ENCODE results near the gene KMT2E. TPM values are rescaled to one million over a fixed set of nuclear protein-coding genes. Genes with fewer than 3 reads are reported as not detected.
A peak's percentile ranks its signal among the peaks of the same experiment; 100 is the strongest.
"Not testable (repeated sequence)": the region's sequence is repeated elsewhere in the genome, so short reads cannot be mapped to it uniquely, and the experiment has no call there.

Gene KMT2E
- total RNA-seq, 1 donor from 2014 or later: 43.0 TPM

DNA sequence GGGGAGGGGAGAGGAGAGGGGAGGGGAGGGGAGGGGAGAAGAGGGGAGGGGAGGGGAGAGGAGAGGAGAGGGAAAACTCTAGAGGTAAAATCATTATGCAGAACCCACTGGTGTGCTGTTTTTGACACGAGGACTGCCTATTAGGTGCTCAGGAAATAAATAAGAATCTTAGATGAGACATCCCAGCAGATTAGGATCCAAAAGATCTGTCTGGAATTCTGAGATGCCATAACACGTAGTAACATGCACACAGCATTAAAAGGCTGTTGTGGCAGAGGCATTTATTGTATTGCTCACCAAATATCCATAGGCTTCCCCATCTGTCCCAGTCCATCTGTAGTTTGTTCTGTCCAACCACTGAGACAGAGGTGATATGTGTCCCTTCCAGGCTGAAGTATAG is 40.8 kb upstream of the KMT2E start:
- no peaks in the 10 kb centered on the region for H3K27me3 ChIP-seq
- H3K9me3 ChIP-seq: no peaks in the 10 kb centered on the region
- intact Hi-C loops (cut with DNase I): no loop called here
- DNase-seq (ENCODE audit: low spot score in 2 of 2): no peak
- H3K4me1 ChIP-seq: peaks cover 8 to 68% of the 10 kb centered on the region in 2 donors
- H3K4me3 ChIP-seq: no peak overlapping the region
- peak overlapping the region; percentile 73 to 78 for H3K27ac ChIP-seq
- no peaks in the 10 kb centered on the region for H3K36me3 ChIP-seq
- TF ChIP-seq, protein P1, sequence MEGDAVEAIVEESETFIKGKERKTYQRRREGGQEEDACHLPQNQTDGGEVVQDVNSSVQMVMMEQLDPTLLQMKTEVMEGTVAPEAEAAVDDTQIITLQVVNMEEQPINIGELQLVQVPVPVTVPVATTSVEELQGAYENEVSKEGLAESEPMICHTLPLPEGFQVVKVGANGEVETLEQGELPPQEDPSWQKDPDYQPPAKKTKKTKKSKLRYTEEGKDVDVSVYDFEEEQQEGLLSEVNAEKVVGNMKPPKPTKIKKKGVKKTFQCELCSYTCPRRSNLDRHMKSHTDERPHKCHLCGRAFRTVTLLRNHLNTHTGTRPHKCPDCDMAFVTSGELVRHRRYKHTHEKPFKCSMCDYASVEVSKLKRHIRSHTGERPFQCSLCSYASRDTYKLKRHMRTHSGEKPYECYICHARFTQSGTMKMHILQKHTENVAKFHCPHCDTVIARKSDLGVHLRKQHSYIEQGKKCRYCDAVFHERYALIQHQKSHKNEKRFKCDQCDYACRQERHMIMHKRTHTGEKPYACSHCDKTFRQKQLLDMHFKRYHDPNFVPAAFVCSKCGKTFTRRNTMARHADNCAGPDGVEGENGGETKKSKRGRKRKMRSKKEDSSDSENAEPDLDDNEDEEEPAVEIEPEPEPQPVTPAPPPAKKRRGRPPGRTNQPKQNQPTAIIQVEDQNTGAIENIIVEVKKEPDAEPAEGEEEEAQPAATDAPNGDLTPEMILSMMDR (IDR thresholded peaks at IDR 0.05): no peak

DNA sequence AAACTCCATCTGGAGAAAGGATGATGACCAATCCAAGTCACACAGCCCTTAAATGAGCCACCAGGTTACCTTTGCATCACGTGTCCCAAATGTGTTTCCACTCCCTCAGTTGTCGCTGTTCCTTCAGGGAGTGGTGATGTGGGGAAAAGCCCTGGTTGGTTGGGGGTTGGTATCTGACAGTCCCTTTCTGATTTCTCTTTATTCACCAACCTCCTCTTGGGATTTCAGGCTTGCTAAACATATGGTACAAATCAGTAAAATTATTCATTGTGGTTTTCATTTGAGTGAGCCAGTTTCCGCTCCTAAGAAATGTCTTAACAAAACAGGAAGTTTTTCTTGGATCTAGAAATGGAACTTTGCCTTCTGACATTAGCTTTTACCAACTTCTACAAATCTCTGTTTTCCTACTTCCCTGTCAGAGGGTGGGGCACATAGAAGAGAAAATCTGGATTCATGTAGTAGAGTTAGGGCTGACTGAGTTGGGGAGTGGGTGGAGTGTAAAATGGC is 40.0 kb upstream of the KMT2E start:
- Histone ChIP-seq H3K4me1 (peaks cover 8 to 75% of the 10 kb centered on the region in 2 donors), H3K27ac (peak overlapping the region; percentile 73 to 78), H3K36me3 (no peaks in the 10 kb centered on the region), H3K9me3 (no peaks in the 10 kb centered on the region), H3K4me3 (no peak overlapping the region), H3K27me3 (no peaks in the 10 kb centered on the region)
- no peak for DNase-seq (ENCODE audit: low spot score in 2 of 2)
- intact Hi-C loops (cut with DNase I): no loop called here
- TF ChIP-seq, protein P1 (IDR thresholded peaks at IDR 0.05): no peak

DNA sequence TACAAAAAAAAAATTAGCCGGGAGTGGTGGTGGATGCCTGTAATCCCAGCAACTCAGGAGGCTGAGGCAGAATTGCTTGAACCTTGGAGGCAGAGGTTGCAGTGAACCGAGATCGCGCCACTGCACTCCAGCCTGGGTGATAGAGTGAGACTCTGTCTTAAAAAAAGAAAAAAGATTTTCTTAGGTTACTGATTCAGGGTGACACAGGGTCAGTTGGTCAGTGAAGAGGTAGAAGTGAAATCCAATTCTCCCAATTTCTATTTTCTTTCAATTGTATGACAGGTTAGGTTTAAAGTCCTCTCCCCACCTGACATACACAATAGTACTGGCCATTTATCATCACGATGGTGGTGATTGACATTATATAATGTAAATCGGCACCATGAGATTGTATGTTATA is 38.5 kb upstream of the KMT2E start:
- Histone ChIP-seq H3K4me1 (peaks cover 8 to 66% of the 10 kb centered on the region in 2 donors), H3K27ac (peak overlapping the region in 1 of 2 donors; percentile 75)
- DNase-seq (ENCODE audit: low spot score in 2 of 2); intact Hi-C loops (cut with DNase I); H3K36me3 ChIP-seq; H3K4me3 ChIP-seq; H3K27me3 ChIP-seq; H3K9me3 ChIP-seq: not testable (repeated sequence)

DNA sequence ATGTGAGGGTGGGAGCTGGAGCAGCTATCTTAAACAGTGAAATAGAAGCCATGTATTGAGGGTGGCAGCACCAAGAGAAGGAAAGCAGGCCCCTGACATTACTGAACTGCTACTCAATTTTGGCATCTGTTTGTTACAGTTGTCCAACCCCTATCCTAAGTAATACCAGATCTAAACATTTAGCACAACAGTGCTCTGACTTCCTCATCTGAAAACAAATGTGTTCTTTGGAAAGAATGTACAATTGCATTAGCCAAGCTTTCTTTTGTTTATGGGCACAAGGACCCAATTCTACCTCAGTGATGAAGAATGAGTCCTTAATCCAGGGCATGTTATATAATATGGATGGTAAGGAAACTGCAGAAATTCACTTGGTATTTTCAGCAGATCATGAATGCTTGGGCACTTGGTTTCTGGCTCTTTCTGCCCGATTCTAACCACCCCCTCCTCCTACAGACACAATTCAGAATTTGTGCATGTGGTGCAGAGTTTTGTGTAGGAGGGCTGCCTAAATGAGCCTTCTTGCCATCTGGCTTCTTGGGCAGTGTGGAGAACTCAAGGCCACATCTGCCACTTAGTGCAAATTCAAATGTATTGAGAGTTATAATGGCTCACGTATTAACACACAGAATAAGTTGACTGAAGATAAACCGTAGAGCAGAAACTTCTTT is 36.9 kb upstream of the KMT2E start:
- intact Hi-C loops (cut with DNase I): no loop called here
- no peak overlapping the region for H3K4me3 ChIP-seq
- H3K4me1 ChIP-seq: peaks cover 0 to 55% of the 10 kb centered on the region in 2 donors
- H3K9me3 ChIP-seq: no peaks in the 10 kb centered on the region
- H3K27ac ChIP-seq: peak overlapping the region; percentile 66 to 75
- H3K27me3 ChIP-seq: no peaks in the 10 kb centered on the region
- TF ChIP-seq, protein P1 (IDR thresholded peaks at IDR 0.05): no peak
- no peaks in the 10 kb centered on the region for H3K36me3 ChIP-seq
- DNase-seq (ENCODE audit: low spot score in 2 of 2): no peak

DNA sequence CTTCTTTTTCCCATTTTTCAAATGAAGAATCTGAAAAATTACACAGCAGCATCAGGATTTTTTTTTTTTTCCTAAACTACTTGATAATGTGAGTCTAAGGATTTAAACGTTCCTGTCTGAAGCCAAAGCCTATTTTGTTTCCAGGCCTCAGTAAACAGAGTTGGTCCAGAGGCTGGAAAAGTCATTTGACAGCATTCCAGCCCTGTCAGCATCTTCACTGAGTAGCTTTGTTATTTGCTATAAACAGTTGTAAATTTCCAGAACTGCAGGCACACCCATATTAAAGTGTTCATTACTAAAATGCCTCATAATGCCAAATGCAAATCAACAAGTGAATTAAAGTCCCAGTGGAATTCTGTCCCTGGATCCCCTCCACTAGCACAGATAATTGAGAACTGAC is 35.5 kb upstream of the KMT2E start:
- DNase-seq (ENCODE audit: low spot score in 2 of 2): no peak
- peak overlapping the region; percentile 66 to 75 for H3K27ac ChIP-seq
- no peaks in the 10 kb centered on the region for H3K36me3 ChIP-seq
- H3K4me3 ChIP-seq: no peak overlapping the region
- no peaks in the 10 kb centered on the region for H3K9me3 ChIP-seq
- H3K27me3 ChIP-seq: no peaks in the 10 kb centered on the region
- TF ChIP-seq, protein P1 (IDR thresholded peaks at IDR 0.05): no peak
- intact Hi-C loops (cut with DNase I): loop anchor here (2.0 kb wide), 1 partner anchor 34 kb away; no protein-coding TSS in a partner anchor
- peaks cover 0 to 53% of the 10 kb centered on the region in 2 donors for H3K4me1 ChIP-seq

DNA sequence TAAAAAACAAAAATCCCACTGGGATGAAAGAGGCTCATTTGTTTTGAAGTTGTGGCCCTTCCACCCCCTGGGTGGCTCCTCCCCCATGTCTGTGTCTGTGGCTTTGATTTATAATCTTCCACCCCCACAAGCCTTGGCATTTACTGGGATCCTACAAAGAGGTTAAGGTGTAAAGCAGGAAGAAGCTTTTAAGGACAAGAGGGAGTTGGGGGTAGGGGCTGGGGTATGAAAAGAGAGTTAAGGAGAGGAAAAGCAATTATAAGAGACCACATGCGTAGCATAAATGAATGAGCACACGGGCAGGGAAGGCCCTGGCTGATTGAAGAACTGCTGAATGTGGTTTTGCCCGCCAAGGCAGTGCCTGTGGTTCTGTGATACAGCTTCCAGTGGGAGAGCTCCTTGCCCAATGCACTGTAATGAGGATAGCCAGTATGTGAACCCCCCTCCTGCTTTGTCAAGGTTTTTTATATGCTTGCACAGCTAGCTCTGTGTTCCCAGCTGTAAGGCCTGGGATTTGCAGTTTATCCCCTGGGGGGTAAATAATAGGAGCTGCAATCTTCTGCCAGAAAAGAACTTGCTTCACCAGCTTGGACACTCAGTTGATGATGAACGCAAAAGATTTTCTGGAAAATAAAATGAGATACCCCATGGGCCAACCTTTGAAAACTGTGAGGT is 34.7 kb upstream of the KMT2E start:
- H3K27ac ChIP-seq: peak overlapping the region; percentile 66 to 75
- H3K36me3 ChIP-seq: no peaks in the 10 kb centered on the region
- no peak overlapping the region for H3K4me3 ChIP-seq
- peaks cover 0 to 47% of the 10 kb centered on the region in 2 donors for H3K4me1 ChIP-seq
- H3K27me3 ChIP-seq: no peaks in the 10 kb centered on the region
- no peaks in the 10 kb centered on the region for H3K9me3 ChIP-seq
- TF ChIP-seq, protein P1 (IDR thresholded peaks at IDR 0.05): no peak
- peak in 1 of 2 donors; percentile 78 for DNase-seq (ENCODE audit: low spot score in 2 of 2)
- intact Hi-C loops (cut with DNase I): loop anchor here (2.0 kb wide), 1 partner anchor 35 kb away; no protein-coding TSS in a partner anchor
